GM10847 (cell line): ENCODE data around the gene CACNA1I.

Experiments used
- POLR2A ChIP-seq: IDR thresholded peaks from 2 replicates; pipeline ENCODE4 v1.6.1; 2011; ENCODE audit not compliant: insufficient read length; ENCODE audit errors: extremely low read depth

The CACNA1I gene

GRCh38 chr22:39634530-39635405 lies 64.2 kb downstream of the CACNA1I start:
- no peak for TF ChIP-seq POLR2A

DNA sequence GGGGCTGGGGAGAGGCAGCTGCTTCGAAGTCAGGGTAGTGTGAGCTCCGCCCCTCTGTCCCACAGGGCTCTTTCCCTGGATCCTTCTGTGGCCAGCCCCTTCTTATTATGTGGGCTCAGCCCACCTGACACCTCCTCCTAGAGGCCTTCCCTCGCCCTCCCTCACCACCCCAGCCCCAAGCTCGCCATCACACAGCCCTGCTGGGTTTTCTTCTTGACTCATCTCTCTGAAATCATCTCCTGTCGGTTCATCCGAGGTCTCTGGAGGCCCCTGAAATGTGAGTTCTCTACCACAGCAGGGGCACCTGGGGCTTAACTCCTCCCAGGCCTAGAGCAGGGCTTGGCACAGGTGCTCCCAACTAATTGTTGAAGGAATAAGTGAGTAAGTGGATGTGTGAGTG lies 65.2 kb downstream of the CACNA1I start:
- TF ChIP-seq POLR2A = no peak

- TF ChIP-seq POLR2A = no peak
These were observed 68.4 kb downstream of the CACNA1I start for GRCh38 chr22:39638958-39639357.

- no peak for TF ChIP-seq POLR2A
These were observed 71.2 kb downstream of the CACNA1I start for GRCh38 chr22:39641660-39642310.

DNA sequence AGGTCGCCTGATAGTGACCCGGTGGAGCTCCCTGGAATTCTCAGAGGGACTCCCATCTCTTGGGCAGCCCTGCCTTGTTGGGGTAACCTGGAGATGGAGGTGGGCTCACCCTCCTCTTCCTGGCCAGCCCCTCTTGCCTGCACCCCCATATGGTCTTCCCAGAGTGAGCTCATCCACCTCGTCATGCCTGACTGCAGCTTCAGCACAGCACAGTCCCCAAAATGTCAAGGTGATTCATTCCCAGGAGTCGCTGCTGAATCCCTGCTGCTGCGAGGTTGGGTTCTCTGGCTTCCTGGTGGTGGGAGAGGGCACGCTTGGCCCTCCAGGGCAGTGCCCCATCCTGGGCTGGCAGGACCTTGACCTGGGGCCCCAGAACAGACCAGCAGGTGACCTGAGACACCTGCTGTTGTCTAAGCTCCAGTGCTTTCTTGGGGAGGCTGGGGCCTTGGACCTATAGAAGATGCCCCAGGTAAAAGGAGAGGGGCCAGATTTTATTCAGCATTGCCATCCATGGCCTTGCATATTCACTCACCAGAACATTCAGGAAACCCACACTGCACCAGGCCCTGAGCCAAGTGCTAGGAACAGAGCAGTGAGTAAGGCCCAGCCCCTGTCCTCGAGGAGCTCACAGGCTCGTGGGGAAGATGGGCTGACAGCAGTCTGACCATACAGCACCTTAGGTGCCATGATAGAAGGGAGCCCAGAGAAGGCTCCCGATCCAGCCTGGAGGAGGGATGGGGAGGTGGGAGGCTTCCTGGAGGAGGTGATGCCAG lies 72.9 kb downstream of the CACNA1I start:
- no peak for TF ChIP-seq POLR2A

GRCh38 chr22:39645532-39645931 lies 75.0 kb downstream of the CACNA1I start:
- no peak for TF ChIP-seq POLR2A

DNA sequence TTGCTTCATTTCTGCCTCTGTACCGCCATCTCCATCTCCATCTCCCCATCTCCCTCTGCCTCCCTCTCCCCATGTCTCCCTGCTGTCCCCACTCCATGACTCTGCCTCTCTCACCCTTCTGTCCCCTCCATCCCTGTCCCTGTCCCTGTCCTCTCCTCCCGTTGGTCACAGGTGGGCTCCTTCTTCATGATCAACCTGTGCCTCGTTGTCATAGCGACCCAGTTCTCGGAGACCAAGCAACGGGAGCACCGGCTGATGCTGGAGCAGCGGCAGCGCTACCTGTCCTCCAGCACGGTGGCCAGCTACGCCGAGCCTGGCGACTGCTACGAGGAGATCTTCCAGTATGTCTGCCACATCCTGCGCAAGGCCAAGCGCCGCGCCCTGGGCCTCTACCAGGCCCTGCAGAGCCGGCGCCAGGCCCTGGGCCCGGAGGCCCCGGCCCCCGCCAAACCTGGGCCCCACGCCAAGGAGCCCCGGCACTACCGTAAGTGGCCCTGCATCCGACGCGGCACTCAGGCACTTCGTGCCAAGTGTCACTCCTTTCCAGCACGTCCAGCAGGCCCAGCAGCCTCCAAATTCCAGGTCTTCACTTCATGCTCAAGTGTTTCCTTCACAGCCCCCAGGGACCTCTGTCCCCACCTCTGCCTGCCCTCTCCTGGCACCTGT lies 76.0 kb downstream of the CACNA1I start:
- TF ChIP-seq POLR2A = no peak

- TF ChIP-seq POLR2A = no peak
These were observed 77.5 kb downstream of the CACNA1I start for GRCh38 chr22:39647836-39648629.

DNA sequence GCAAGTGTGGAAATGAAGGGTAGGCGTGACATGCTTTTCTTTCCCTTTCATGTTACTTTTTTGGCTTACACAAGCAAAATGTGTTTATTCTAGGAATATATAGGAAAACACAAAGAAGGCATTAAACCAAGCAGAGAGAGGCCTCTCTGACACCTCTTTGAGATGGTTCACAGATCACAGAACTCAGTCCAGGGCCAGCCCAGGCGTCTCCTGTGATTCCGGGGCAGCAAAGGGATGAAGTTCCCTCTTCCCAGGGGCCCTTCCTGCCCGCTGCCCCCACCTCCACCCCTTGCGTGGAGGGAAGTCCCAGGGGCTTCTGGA lies 78.0 kb downstream of the CACNA1I start:
- TF ChIP-seq POLR2A = no peak

GRCh38 chr22:39649500-39650089 lies 79.0 kb downstream of the CACNA1I start:
- TF ChIP-seq POLR2A = no peak

DNA sequence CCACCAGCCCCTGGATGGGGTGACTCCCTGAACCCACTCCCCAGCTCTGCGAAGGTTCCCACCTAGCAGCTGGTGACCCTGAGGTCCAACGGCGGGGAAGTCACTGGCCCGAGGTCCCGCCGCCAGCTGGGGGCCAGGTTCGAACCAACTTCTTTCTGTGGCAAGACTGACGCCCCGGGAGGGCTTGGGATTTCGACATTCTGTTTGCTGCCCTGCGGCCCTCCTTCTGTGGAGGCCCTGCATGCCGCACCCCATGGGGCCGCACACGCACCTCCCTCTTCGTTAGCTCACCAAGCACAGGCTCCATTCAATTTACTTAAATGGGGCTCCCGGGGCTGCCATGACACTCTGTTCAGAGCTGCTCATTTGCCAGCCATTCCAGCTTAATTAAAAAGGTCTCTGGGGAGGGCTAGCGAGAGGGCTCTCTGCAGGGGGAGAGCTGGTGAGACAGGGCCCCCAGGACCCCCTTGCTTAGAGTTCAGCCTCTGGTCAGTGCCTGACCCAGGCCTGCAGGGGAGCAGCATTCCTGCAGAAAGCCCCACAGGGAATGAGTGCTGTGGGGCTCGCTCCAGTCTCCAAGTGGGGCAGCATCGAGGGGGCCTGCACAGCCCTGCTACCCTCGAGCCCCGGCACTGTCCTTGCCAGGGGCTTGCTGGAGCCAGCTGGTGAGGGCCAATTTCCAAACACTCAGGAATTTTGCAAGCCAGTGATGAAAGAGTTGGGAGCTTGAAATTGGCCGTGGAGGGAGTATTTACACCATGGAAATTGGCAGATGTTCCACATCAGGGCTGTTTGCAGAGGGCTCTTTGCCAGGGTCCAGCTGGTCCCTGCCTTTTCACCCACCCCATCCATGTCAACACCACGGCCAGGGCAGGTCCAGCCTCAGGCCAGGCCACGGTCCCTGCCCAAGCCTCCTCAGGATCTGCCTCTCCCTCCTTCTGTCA lies 80.8 kb downstream of the CACNA1I start:
- TF ChIP-seq POLR2A = no peak

- no peak for TF ChIP-seq POLR2A
These were observed 82.6 kb downstream of the CACNA1I start for GRCh38 chr22:39652990-39653786.

GRCh38 chr22:39653787-39654077 lies 83.2 kb downstream of the CACNA1I start:
- no peak for TF ChIP-seq POLR2A
